HepG2 (cell line): ENCODE data around the gene RTP1. TPM values are rescaled to one million over a fixed set of nuclear protein-coding genes. Genes with fewer than 3 reads are reported as not detected.

ENCODE experiments used
- CTCF ChIP-seq: sonication (generic); formaldehyde crosslinking; IDR thresholded peaks from 2 replicates; pipeline ENCODE4 v1.5.0; 2020; ENCODE audit warnings: mild to moderate bottlenecking, missing genetic modification reagents, moderate library complexity
- E2F5 ChIP-seq: sonication (generic); formaldehyde crosslinking; conservative IDR thresholded peaks from 2 replicates; pipeline ENCODE4 v1.4.0; 2020; ENCODE audit warnings: missing genetic modification reagents
- FOXA1 ChIP-seq, 2 experiments: fragments of 450-650 bp in 1 of 2; sonication (generic) in 1 of 2; formaldehyde crosslinking in 1 of 2; IDR thresholded peaks; 2 replicates each; pipeline versions ENCODE4 v1.4.0 to v1.6.1; 2016 to 2020; ENCODE audit warnings: missing genetic modification reagents in 1 of 2
- GMEB1 ChIP-seq: sonication (generic); formaldehyde crosslinking; IDR thresholded peaks from 2 replicates; pipeline ENCODE4 v1.5.1; 2020; ENCODE audit warnings: missing genetic modification reagents, mild to moderate bottlenecking, borderline replicate concordance
- HINFP ChIP-seq: sonication (generic); formaldehyde crosslinking; IDR thresholded peaks from 2 replicates; pipeline ENCODE4 v1.4.0; 2020; ENCODE audit warnings: low read depth, mild to moderate bottlenecking, missing genetic modification reagents
- HNF1A ChIP-seq, 2 experiments: sonication (generic) in 1 of 2; formaldehyde crosslinking in 1 of 2; IDR thresholded peaks; 2 replicates each; pipeline versions ENCODE4 v1.4.0 to v1.6.1; 2016 to 2020; ENCODE audit warnings: borderline replicate concordance in 1 of 2, low read depth in 1 of 2, mild to moderate bottlenecking in 1 of 2, missing genetic modification reagents in 1 of 2
- HOXA3 ChIP-seq: sonication (generic); formaldehyde crosslinking; IDR thresholded peaks from 2 replicates; pipeline ENCODE4 v1.5.0; 2020; ENCODE audit warnings: missing genetic modification reagents
- KLF13 ChIP-seq: sonication (generic); formaldehyde crosslinking; IDR thresholded peaks from 2 replicates; pipeline ENCODE4 v1.4.0; 2020; ENCODE audit warnings: mild to moderate bottlenecking, missing genetic modification reagents
- MLX ChIP-seq: IDR thresholded peaks from 2 replicates; pipeline ENCODE4 v1.6.1; 2016
- NKX3-1 ChIP-seq: sonication (generic); formaldehyde crosslinking; IDR thresholded peaks from 2 replicates; pipeline ENCODE4 v1.5.0; 2020; ENCODE audit warnings: missing genetic modification reagents
- NR2F6 ChIP-seq, 2 experiments: IDR thresholded peaks; 2 replicates each; pipeline ENCODE4 v1.6.1; 2016; ENCODE audit warnings: antibody characterized with exemption in 1 of 2, mild to moderate bottlenecking in 1 of 2
- YEATS2 ChIP-seq: sonication (generic); formaldehyde crosslinking; IDR thresholded peaks from 2 replicates; pipeline ENCODE4 v1.4.0; 2020; ENCODE audit warnings: missing genetic modification reagents, borderline replicate concordance
- ZMAT5 ChIP-seq: sonication (generic); formaldehyde crosslinking; IDR thresholded peaks from 2 replicates; pipeline ENCODE4 v1.5.0; 2020; ENCODE audit warnings: mild to moderate bottlenecking, low read depth, missing genetic modification reagents, borderline replicate concordance
- ZNF205 ChIP-seq: IDR thresholded peaks from 2 replicates; pipeline ENCODE4 v1.6.1; 2018; ENCODE audit warnings: missing biosample characterization, missing genetic modification reagents
- ZNF362 ChIP-seq: sonication (generic); formaldehyde crosslinking; IDR thresholded peaks from 2 replicates; pipeline ENCODE4 v1.4.0; 2020; ENCODE audit warnings: missing genetic modification reagents, mild to moderate bottlenecking, borderline replicate concordance
- ZNF569 ChIP-seq: sonication (generic); formaldehyde crosslinking; IDR thresholded peaks from 2 replicates; pipeline ENCODE4 v1.5.0; 2020; ENCODE audit warnings: mild to moderate bottlenecking, missing genetic modification reagents, moderate library complexity, borderline replicate concordance
- polyA plus RNA-seq, 8 experiments: library from polyadenylated mRNA; depleted of rRNA in 3 of 8; stranded (reverse) in 7 of 8; unstranded in 1 of 8; fragments of >200 nt; fragmentation: Illumina TruSeq in 4 of 8; extraction: Trizol in 4 of 8; gene quantifications; 2 replicates each; pipeline versions ENCODE4 v1.2.1 to v1.2.3, GENCODE V29; 2011 to 2016; ENCODE audit warnings: low read depth in 4 of 8, missing spikeins in 1 of 8, mixed read lengths in 1 of 8; ENCODE audit not compliant: insufficient read depth in 1 of 8
- total RNA-seq, 5 experiments: library from RNA; depleted of rRNA; stranded (reverse); fragments of >200 nt; fragmentation: Illumina TruSeq; extraction: Trizol; gene quantifications; 2 replicates each; pipeline ENCODE4 v1.2.3, GENCODE V29; 2016; ENCODE audit warnings: low read depth in 1 of 5

The RTP1 gene
- total and polyA plus RNA-seq, 2 of the 13 experiments (the other 11 are each of a cell fraction or from before 2014, with no cell fraction given), result not detected

DNA sequence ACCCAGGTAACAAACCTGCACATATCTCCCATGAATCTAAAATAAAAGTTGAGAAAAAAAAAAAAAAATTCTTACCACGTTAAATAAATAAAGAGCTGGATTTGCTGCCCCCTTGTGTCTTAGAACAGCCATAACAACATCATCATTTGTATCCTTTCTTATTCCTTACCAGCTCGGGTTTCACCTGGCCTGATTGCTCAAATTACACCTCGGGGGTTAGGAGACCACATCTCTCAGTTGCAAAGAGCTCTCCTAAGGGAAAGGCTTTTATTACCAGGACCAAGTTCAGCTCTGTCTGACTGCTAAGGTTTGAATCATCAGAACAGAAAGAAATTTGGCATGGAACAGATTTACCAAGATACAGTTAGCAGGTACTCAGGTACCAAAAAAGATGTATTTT lies 32.1 kb upstream of the RTP1 start (continued):
- TF ChIP-seq GMEB1 (no peak), CTCF (CRISPR knock-in tag) (peak; percentile 67), ZNF362 (peak; percentile 77; the same call in 1 of the 2 replicates), ZNF205 (no peak), ZMAT5 (CRISPR knock-in tag) (no peak), HINFP (CRISPR knock-in tag) (no peak), YEATS2 (no peak), FOXA1 (IDR thresholded peaks at IDR 0.05) (no peak), FOXA1 (CRISPR knock-in tag; IDR thresholded peaks at IDR 0.05) (0 out of 2 replicates have a peak, but pooled peaks have one; percentile 30), NR2F6 (IDR thresholded peaks at IDR 0.05) (no peak), NR2F6 (CRISPR knock-in tag; IDR thresholded peaks at IDR 0.05) (no peak), HOXA3 (CRISPR knock-in tag) (no peak), NKX3-1 (CRISPR knock-in tag) (no peak), E2F5 (no peak), ZNF569 (no peak), KLF13 (CRISPR knock-in tag) (no peak), MLX (CRISPR knock-in tag) (no peak), HNF1A (IDR thresholded peaks at IDR 0.05; ENCODE audit: low read depth) (no peak), HNF1A (CRISPR knock-in tag; IDR thresholded peaks at IDR 0.05; ENCODE audit: borderline replicate concordance) (no peak)
